Stimulated activated CD8-positive, alpha-beta memory T cell treated with anti-CD3 and anti-CD28 coated beads, Interleukin-7, amount 100 ng/mL, for 1 hour (primary cell): ENCODE results near the gene PPA1.
"Not testable (repeated sequence)": the region's sequence is repeated elsewhere in the genome, so short reads cannot be mapped to it uniquely, and the experiment has no call there.

ENCODE experiments used
- DNase-seq, 2 donors: peaks; one replicate each; pipeline ENCODE4 v3.0.0-alpha.2; 2020; ENCODE audit warnings: low read depth in 2 of 2

PPA1 gene

GRCh38 chr10:70254778-70255328 lies 21.6 kb upstream of the PPA1 start:
- DNase-seq, result no peak

- DNase-seq, result no peak
These were observed 20.9 kb upstream of the PPA1 start for GRCh38 chr10:70253878-70254765.

- no peak for DNase-seq
These were observed 17.9 kb upstream of the PPA1 start for GRCh38 chr10:70250961-70251680.

GRCh38 chr10:70247360-70247759 lies 14.1 kb upstream of the PPA1 start:
- no peak for DNase-seq

GRCh38 chr10:70241081-70241480 lies 7.9 kb upstream of the PPA1 start:
- no peak for DNase-seq

GRCh38 chr10:70239986-70240385 lies 6.8 kb upstream of the PPA1 start:
- DNase-seq, result not testable (repeated sequence)

- DNase-seq, result not testable (repeated sequence)
These were observed 6.1 kb upstream of the PPA1 start for GRCh38 chr10:70239077-70239976.

- DNase-seq, result not testable (repeated sequence)
These were observed 4.8 kb upstream of the PPA1 start for GRCh38 chr10:70237958-70238536.

- no peak for DNase-seq
These were observed 1.6 kb upstream of the PPA1 start for GRCh38 chr10:70234668-70235447.

GRCh38 chr10:70233939-70234300 lies 691 bp upstream of the PPA1 start:
- no peak for DNase-seq

GRCh38 chr10:70232859-70233108 lies 445 bp downstream of the PPA1 start:
- no peak for DNase-seq

GRCh38 chr10:70232155-70232858 lies 922 bp downstream of the PPA1 start:
- no peak for DNase-seq

- DNase-seq, result no peak
These were observed 4.7 kb downstream of the PPA1 start for GRCh38 chr10:70228491-70228890.

- DNase-seq, result no peak
These were observed 5.5 kb downstream of the PPA1 start for GRCh38 chr10:70227548-70228320.

- no peak for DNase-seq
These were observed 9.5 kb downstream of the PPA1 start for GRCh38 chr10:70223728-70224127.

- not testable (repeated sequence) for DNase-seq
These were observed 10.3 kb downstream of the PPA1 start for GRCh38 chr10:70222811-70223447.

GRCh38 chr10:70222340-70222794 lies 10.9 kb downstream of the PPA1 start:
- no peak for DNase-seq

- no peak for DNase-seq
These were observed 12.2 kb downstream of the PPA1 start for GRCh38 chr10:70221030-70221429.

- no peak for DNase-seq
These were observed 20.4 kb downstream of the PPA1 start for GRCh38 chr10:70212879-70213278.
